HG03442 (cell line): ENCODE measurements around the gene SLC38A8.

Experiments used
- ATAC-seq: cut with Tn5 transposase; IDR thresholded peaks from one replicate; pipeline ENCODE4 v1.9.1; 2021; ENCODE audit warnings: mild to moderate bottlenecking, moderate library complexity; ENCODE audit not compliant: unreplicated experiment

The SLC38A8 gene

DNA sequence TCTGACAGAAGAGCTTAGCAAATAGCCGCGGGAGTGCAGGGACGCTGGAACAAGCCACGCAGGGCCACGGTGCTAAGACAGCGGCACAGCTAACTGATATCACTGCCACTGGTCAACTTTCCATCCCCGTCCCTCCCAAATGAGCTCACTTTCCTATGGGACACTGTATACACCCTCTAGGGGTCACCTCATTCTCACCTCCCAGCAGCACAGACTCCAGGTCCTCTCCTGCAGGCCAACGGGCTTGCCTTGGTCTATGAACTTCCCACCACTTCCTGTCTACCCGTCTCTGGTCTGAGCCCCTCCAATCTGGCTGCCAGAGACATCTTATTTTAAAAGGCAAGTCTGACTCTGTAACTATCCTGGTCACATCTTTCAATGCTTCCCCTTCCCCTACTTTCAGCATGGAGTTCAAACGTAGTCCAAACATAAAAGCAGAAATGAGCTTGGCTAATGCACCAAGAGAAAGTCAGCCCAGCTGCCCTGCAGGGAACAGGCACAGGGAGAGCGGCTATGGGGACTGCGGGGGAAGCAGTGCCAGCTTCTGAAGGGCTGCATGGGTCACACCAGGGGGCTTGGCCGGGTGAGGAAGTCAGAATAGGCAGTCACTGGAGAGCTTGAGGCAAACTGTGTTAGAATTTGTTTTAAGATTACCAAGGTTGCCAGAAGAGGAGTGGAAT, 26.3 kb upstream of the SLC38A8 start:
- ATAC-seq: no peak

DNA sequence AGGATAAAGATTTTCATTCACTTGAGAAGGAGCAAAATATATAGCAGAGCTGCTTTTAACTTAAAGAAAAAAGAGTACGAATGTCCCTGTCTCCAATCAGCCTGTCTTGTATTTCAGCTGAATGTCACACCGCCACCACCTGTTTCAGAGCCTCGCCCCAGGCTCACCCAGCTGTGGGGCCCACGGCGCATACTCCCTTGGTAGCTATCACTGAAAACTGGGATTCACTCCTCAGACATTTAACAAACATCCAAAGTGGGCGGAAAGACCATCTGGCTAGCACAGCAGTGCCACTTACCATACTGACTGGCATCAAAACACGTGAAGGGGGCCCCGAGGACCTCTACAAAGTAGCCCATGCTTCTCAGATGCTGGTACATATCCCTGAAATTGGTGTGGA, 25.4 kb upstream of the SLC38A8 start:
- ATAC-seq: no peak

DNA sequence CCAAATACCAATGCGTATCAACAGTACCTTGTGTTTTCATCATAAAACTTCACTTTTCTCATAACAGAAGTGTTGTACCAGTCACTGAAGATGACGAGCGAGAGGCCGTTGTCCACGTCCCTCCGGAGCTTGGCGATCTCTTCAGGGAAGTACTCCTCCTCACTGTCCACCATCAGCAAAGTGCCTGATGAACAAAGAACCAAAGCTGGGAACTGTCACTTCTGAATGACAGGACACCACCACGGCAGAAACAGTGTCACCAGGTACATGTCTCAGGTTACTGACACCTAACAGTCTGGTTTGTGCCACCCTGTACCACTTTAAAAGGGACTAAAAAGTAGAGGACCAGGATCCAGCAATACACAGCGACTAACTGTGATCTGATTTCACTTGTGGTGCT, 25.0 kb upstream of the SLC38A8 start:
- no peak for ATAC-seq

- no peak for ATAC-seq
Observed at GRCh38 chr16:84065536-84066132, 23.0 kb upstream of the SLC38A8 start.

DNA sequence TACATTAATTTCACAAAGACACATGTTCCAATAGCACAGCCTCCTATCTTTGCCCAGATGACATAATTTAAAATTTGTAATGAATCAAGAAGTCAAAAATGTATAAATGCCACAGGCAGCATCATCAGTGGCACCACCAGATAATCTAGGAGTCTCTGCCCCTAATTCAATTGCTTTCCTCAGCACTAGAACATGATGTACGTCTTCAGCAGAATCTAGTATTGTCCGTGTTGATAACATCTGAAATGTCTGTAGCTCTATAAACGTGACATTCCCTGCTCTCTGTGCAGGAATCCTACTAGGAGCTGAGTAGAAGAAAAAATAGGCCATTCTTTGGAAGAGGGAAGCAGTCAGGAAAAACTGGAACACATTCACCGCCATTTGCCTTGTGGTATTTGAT, 21.4 kb upstream of the SLC38A8 start:
- no peak for ATAC-seq

GRCh38 chr16:84062734-84063640, 20.4 kb upstream of the SLC38A8 start:
- ATAC-seq: no peak

- ATAC-seq: no peak
Observed at GRCh38 chr16:84061236-84061819, 18.7 kb upstream of the SLC38A8 start.

- ATAC-seq: no peak
Observed at GRCh38 chr16:84059946-84060901, 17.6 kb upstream of the SLC38A8 start.

DNA sequence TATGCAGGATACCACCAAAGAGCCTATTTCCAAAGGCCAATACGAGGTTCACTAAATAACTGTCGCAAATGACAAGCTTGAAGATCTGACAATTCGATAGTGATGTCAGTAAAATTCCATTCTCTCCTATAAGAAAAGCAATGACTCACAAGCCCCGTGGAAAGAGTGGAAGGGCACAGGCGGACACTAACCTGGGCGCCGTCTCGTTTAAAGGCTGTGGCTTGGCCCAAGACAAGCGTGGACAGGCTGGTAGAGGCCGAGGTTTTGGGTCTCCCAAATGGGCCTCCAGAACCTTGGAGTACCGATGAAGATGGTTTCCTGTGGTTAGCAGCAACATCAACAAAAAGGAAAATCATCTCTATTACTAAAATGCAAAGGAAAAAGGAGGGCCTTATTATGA, 16.5 kb upstream of the SLC38A8 start:
- no peak for ATAC-seq

GRCh38 chr16:84058664-84059063, 16.1 kb upstream of the SLC38A8 start:
- no peak for ATAC-seq

GRCh38 chr16:84058211-84058610, 15.6 kb upstream of the SLC38A8 start:
- ATAC-seq: no peak

GRCh38 chr16:84056933-84057332, 14.3 kb upstream of the SLC38A8 start:
- ATAC-seq: no peak

GRCh38 chr16:84055801-84056634, 13.4 kb upstream of the SLC38A8 start:
- no peak for ATAC-seq

DNA sequence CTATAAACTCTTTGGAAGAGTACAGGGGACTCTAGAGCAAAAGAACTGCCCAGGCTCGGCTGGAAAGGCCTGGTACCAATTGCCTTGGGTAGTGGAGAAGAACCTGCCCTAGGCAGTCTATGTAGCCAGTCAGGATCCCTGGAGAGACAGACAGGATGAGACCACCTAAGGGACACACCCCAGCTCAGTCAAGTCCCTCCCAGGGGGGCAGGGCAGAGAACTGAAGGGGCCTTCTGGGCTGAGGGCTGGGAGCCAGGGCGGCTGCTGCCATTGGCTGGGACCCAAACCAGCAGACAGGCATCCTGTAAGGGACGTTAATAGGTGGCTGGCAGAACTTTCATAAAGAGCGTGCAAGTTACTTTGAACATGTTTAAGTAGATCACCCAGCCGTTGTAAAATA, 12.8 kb upstream of the SLC38A8 start:
- no peak for ATAC-seq

GRCh38 chr16:84054916-84055315, 12.3 kb upstream of the SLC38A8 start:
- ATAC-seq: no peak

DNA sequence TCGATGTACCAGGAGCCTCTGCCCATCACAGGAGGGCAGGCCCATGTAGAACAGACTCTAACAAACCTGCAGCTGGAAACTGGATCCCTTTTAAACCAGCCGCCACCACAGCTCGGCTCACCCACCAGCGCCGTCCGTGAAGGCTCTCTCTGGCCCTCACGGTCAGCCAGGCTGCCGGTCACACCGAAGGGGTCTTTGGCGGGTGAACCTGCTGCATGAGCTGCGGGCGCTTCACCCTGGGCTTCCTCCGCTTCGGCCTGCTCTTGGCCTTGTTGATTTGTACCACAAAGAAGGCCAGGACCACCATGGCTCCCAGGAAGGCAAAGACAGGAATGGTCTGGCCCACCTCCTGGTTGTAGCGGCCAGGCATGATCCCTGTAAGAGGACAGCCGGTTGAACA, 11.7 kb upstream of the SLC38A8 start:
- no peak for ATAC-seq

DNA sequence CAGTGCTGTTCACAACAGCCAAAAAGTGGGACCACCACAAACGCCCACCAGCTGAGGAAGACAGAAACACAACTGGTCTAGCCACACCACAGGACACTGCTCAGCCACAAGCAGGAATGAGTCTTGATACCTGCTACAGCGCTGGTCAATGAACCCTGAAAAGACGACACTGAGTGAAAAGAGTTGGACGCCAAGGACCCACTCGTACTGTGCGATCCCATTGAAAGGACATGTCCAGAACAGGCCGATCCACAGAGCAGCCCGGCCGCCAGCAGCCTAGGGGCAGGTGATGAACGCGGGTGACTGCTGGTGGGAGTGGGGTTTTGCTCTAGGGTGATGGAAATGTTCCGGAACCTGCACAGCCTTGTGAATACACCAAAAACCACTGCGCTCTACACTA, 10.6 kb upstream of the SLC38A8 start:
- no peak for ATAC-seq

DNA sequence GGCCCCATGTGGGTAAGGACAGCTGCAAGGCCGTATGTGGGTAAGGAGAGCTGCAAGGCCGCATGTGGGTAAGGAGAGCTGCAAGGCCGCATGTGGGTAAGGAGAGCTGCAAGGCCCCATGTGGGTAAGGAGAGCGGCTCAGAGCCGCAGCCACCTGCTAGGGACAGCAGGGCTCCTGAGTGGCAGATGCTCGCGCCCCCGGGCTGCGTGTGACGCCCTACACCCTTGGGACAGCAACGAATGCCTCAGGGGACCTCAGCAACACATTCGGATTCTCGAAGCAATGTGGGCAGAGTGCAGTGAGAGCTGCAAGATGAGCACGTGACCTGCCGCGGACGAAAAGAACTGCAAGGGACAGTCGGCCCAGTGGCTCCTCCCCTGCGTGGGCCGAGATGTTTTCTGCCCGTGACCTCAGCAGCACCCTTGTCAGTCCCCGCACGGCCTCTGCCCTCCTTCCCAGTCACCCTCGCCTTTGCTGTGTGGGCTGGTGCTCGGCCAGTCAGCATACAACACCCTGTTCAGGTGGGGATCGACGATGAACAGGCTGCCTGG, 9.6 kb upstream of the SLC38A8 start:
- ATAC-seq: no peak

DNA sequence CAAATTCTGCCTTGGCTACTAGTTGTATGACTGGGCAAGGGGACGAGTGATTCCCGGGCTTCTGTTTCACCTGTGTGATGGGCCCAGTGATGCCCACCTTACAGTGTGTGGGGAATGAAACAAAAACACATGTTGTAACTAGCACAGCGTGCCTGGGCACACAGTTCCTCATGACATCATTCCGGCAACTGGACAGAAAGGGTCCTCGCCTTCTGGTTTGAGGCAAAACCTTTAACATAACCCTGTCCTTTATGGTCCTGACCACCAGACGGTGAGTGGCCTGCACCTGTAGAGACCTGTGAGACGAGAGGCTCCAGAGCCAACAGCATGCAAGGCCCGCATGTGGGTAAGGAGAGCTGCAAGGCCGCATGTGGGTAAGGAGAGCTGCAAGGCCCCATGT, 7.7 kb upstream of the SLC38A8 start:
- ATAC-seq: no peak
